Trophoblast cell (in vitro differentiated cells and primary cell): ENCODE measurements around the gene FABP2.

Source experiments
- DNase-seq, 2 donors: peaks; one replicate each; pipeline ENCODE4 v3.0.0-alpha.2; 2016
- H2AFZ ChIP-seq: 2 replicates; pipeline ENCODE4 v1.6.1; 2013; ENCODE audit warnings: low read length, moderate library complexity, mild to moderate bottlenecking; ENCODE audit not compliant: insufficient read depth, poor library complexity
- H2AK5ac ChIP-seq: 2 replicates; pipeline ENCODE4 v1.6.1; 2013; ENCODE audit warnings: mild to moderate bottlenecking, low read length
- H2BK120ac ChIP-seq: 2 replicates; pipeline ENCODE4 v1.6.1; 2013; ENCODE audit warnings: low read length, mild to moderate bottlenecking, moderate library complexity; ENCODE audit not compliant: insufficient read depth, poor library complexity
- H2BK12ac ChIP-seq: 2 replicates; pipeline ENCODE4 v1.6.1; 2013; ENCODE audit warnings: mild to moderate bottlenecking, low read length, moderate library complexity
- H2BK5ac ChIP-seq: 2 replicates; pipeline ENCODE4 v1.6.1; 2013; ENCODE audit warnings: low read length, low read depth, moderate library complexity, mild to moderate bottlenecking; ENCODE audit not compliant: poor library complexity
- H3K14ac ChIP-seq: 2 replicates; pipeline ENCODE4 v1.6.1; 2013; ENCODE audit warnings: mild to moderate bottlenecking, low read length
- H3K18ac ChIP-seq: 2 replicates; pipeline ENCODE4 v1.6.1; 2013; ENCODE audit warnings: mild to moderate bottlenecking, low read length
- H3K23ac ChIP-seq: 2 replicates; pipeline ENCODE4 v1.6.1; 2013; ENCODE audit warnings: low read length
- H3K27ac ChIP-seq: 2 replicates; pipeline ENCODE4 v1.5.1; 2013; ENCODE audit warnings: low read depth, mild to moderate bottlenecking, inconsistent platforms, low read length, moderate library complexity
- H3K27me3 ChIP-seq: 2 replicates; pipeline ENCODE4 v1.6.1; 2013; ENCODE audit warnings: inconsistent platforms, mild to moderate bottlenecking, low read length, moderate library complexity; ENCODE audit not compliant: insufficient read depth
- H3K36me3 ChIP-seq, 2 experiments: 1 replicate in 1 of 2; 2 replicates in 1 of 2; pipeline ENCODE4 v1.6.1; 2013; ENCODE audit warnings: low read length in 2 of 2, mild to moderate bottlenecking in 2 of 2, moderate library complexity in 1 of 2; ENCODE audit not compliant: insufficient read depth in 2 of 2, control insufficient read depth in 1 of 2
- H3K4ac ChIP-seq: 2 replicates; pipeline ENCODE4 v1.6.1; 2013; ENCODE audit warnings: low read depth, mild to moderate bottlenecking, low read length, moderate library complexity
- H3K4me1 ChIP-seq, 2 experiments: 1 replicate in 1 of 2; 2 replicates in 1 of 2; pipeline ENCODE4 v1.6.1; 2013; ENCODE audit warnings: low read length in 2 of 2, mild to moderate bottlenecking in 2 of 2, moderate library complexity in 1 of 2; ENCODE audit not compliant: insufficient read depth in 2 of 2, control insufficient read depth in 1 of 2
- H3K4me2 ChIP-seq: 2 replicates; pipeline ENCODE4 v1.6.1; 2013; ENCODE audit warnings: inconsistent platforms, mild to moderate bottlenecking, low read length, moderate library complexity
- H3K4me3 ChIP-seq: 2 replicates; pipeline ENCODE4 v1.5.1; 2013; ENCODE audit warnings: mild to moderate bottlenecking, low read depth, low read length, inconsistent platforms
- H3K79me1 ChIP-seq: one replicate; pipeline ENCODE4 v1.6.1; 2013; ENCODE audit warnings: low read length
- H3K79me2 ChIP-seq: 2 replicates; pipeline ENCODE4 v1.6.1; 2013; ENCODE audit warnings: low read length, mild to moderate bottlenecking; ENCODE audit not compliant: control insufficient read depth, insufficient read depth, poor library complexity
- H3K9ac ChIP-seq: 2 replicates; pipeline ENCODE4 v1.6.1; 2013; ENCODE audit warnings: mild to moderate bottlenecking, low read length
- H3K9me3 ChIP-seq: 2 replicates; pipeline ENCODE4 v1.6.1; 2013; ENCODE audit warnings: low read depth, mild to moderate bottlenecking, control low read depth, inconsistent platforms, low read length; ENCODE audit not compliant: insufficient read depth
- H4K12ac ChIP-seq: 2 replicates; pipeline ENCODE4 v1.6.1; 2013; ENCODE audit warnings: low read depth, mild to moderate bottlenecking, low read length, moderate library complexity
- H4K8ac ChIP-seq: 2 replicates; pipeline ENCODE4 v1.6.1; 2013; ENCODE audit warnings: low read depth, mild to moderate bottlenecking, low read length, moderate library complexity
- H4K91ac ChIP-seq: one replicate; pipeline ENCODE4 v1.6.1; 2013; ENCODE audit warnings: low read depth, mild to moderate bottlenecking, low read length, moderate library complexity
- WGBS: extraction: QIAGEN DNeasy Blood & Tissue Kit; methylation state at CpG from one replicate; pipeline ENCODE4 v1.1.7; 2013; ENCODE audit warnings: missing lambda C conversion rate; ENCODE audit not compliant: insufficient read length, insufficient coverage; ENCODE audit errors: extremely low coverage; 5-methylcytosine and 5-hydroxymethylcytosine counted together

FABP2 gene

GRCh38 chr4:119303587-119304305 is 18.2 kb downstream of the FABP2 start:
- WGBS, result no CpG with 5 or more reads among the region's 5 CpGs
- Histone ChIP-seq H3K79me1 (peaks cover 7% of the 10 kb centered on the region), H3K27ac (no peak overlapping the region), H2AK5ac (no peak overlapping the region), H3K9ac (no peak overlapping the region), H2AFZ (no peak overlapping the region), H3K23ac (no peak overlapping the region), H3K18ac (no peak overlapping the region), H4K12ac (no peak overlapping the region), H3K4me2 (no peak overlapping the region), H3K27me3 (no peaks in the 10 kb centered on the region), H3K4me3 (no peak overlapping the region), H4K8ac (no peak overlapping the region), H3K79me2 (peaks cover 4% of the 10 kb centered on the region), H3K36me3 (no peaks in the 10 kb centered on the region), H4K91ac (no peak overlapping the region), H3K4ac (no peak overlapping the region), H2BK12ac (no peak overlapping the region), H2BK120ac (no peak overlapping the region), H3K9me3 (peaks cover 2% of the 10 kb centered on the region), H3K14ac (no peak overlapping the region), H3K4me1 (peaks cover 5 to 8% of the 10 kb centered on the region in 2 experiments), H2BK5ac (no peak overlapping the region)
- peak; percentile 19 to 65 for DNase-seq

- H3K18ac ChIP-seq, result no peak overlapping the region
- no peak overlapping the region for H3K27ac ChIP-seq
- H3K27me3 ChIP-seq, result no peaks in the 10 kb centered on the region
- no peak overlapping the region for H3K9ac ChIP-seq
- peaks cover 7% of the 10 kb centered on the region for H3K79me1 ChIP-seq
- H2BK5ac ChIP-seq, result no peak overlapping the region
- no peak overlapping the region for H4K12ac ChIP-seq
- no peak overlapping the region for H3K4me3 ChIP-seq
- no peak overlapping the region for H3K4ac ChIP-seq
- peaks cover 4% of the 10 kb centered on the region for H3K79me2 ChIP-seq
- H4K8ac ChIP-seq, result no peak overlapping the region
- H2AK5ac ChIP-seq, result no peak overlapping the region
- no peak overlapping the region for H3K4me2 ChIP-seq
- H3K36me3 ChIP-seq, result peaks cover 0 to 3% of the 10 kb centered on the region in 2 experiments
- H4K91ac ChIP-seq, result no peak overlapping the region
- H3K23ac ChIP-seq, result no peak overlapping the region
- H3K9me3 ChIP-seq, result peaks cover 2% of the 10 kb centered on the region
- no peak overlapping the region for H3K14ac ChIP-seq
- DNase-seq, result no peak
- whole genome bisulfite sequencing, result no CpG with 5 or more reads among the region's 5 CpGs
- H3K4me1 ChIP-seq, result peaks cover 5 to 8% of the 10 kb centered on the region in 2 experiments
- H2BK120ac ChIP-seq, result no peak overlapping the region
- no peak overlapping the region for H2AFZ ChIP-seq
- no peak overlapping the region for H2BK12ac ChIP-seq
Measured at GRCh38 chr4:119302073-119302832, 19.7 kb downstream of the FABP2 start.

GRCh38 chr4:119300101-119300978 is 21.6 kb downstream of the FABP2 start:
- peaks cover 7% of the 10 kb centered on the region for H3K79me1 ChIP-seq
- H4K12ac ChIP-seq, result peak overlapping the region; percentile 90
- H2AK5ac ChIP-seq, result peak overlapping the region; percentile 50
- H3K27me3 ChIP-seq, result no peaks in the 10 kb centered on the region
- no peak overlapping the region for H2BK12ac ChIP-seq
- H3K9ac ChIP-seq, result peak overlapping the region; percentile 71
- H3K9me3 ChIP-seq, result peaks cover 2% of the 10 kb centered on the region
- peak overlapping the region; percentile 86 for H2BK5ac ChIP-seq
- H3K27ac ChIP-seq, result peak overlapping the region; percentile 87
- H2BK120ac ChIP-seq, result peak overlapping the region; percentile 91
- peaks cover 5 to 8% of the 10 kb centered on the region in 2 experiments for H3K4me1 ChIP-seq
- peaks cover 4% of the 10 kb centered on the region for H3K79me2 ChIP-seq
- H4K91ac ChIP-seq, result peak overlapping the region; percentile 92
- WGBS, result no CpG with 5 or more reads among the region's 54 CpGs
- H3K23ac ChIP-seq, result no peak overlapping the region
- peaks cover 3 to 6% of the 10 kb centered on the region in 2 experiments for H3K36me3 ChIP-seq
- peak overlapping the region; percentile 79 for H3K4me2 ChIP-seq
- peak overlapping the region; percentile 91 for H2AFZ ChIP-seq
- H4K8ac ChIP-seq, result peak overlapping the region; percentile 100
- peak overlapping the region; percentile 87 for H3K4me3 ChIP-seq
- peak; percentile 99 for DNase-seq
- peak overlapping the region; percentile 94 for H3K14ac ChIP-seq
- peak overlapping the region; percentile 92 for H3K4ac ChIP-seq
- peak overlapping the region; percentile 99 for H3K18ac ChIP-seq

- H2BK5ac ChIP-seq, result peak overlapping the region; percentile 86
- peak overlapping the region; percentile 87 for H3K27ac ChIP-seq
- no peak overlapping the region for H2BK120ac ChIP-seq
- peak overlapping the region; percentile 50 for H2AK5ac ChIP-seq
- no peak overlapping the region for H3K23ac ChIP-seq
- H2AFZ ChIP-seq, result no peak overlapping the region
- no peaks in the 10 kb centered on the region for H3K27me3 ChIP-seq
- peaks cover 7% of the 10 kb centered on the region for H3K79me1 ChIP-seq
- peak in 1 of 2 donors; percentile 7 for DNase-seq
- H3K79me2 ChIP-seq, result peaks cover 4% of the 10 kb centered on the region
- peak overlapping the region; percentile 87 for H3K4me3 ChIP-seq
- peak overlapping the region; percentile 92 for H4K91ac ChIP-seq
- H4K8ac ChIP-seq, result peak overlapping the region; percentile 100
- H3K4me2 ChIP-seq, result peak overlapping the region; percentile 79
- no CpG with 5 or more reads among the region's 9 CpGs for WGBS
- peaks cover 5 to 8% of the 10 kb centered on the region in 2 experiments for H3K4me1 ChIP-seq
- H3K9me3 ChIP-seq, result peaks cover 2% of the 10 kb centered on the region
- H3K4ac ChIP-seq, result peak overlapping the region; percentile 92
- H3K18ac ChIP-seq, result peak overlapping the region; percentile 99
- H4K12ac ChIP-seq, result peak overlapping the region; percentile 90
- no peak overlapping the region for H2BK12ac ChIP-seq
- peak overlapping the region; percentile 71 for H3K9ac ChIP-seq
- peak overlapping the region; percentile 94 for H3K14ac ChIP-seq
- H3K36me3 ChIP-seq, result peaks cover 3 to 6% of the 10 kb centered on the region in 2 experiments
Measured at GRCh38 chr4:119299741-119300100, 22.2 kb downstream of the FABP2 start.
